ENCODE data around the gene FOXP3. TPM values are rescaled to one million over a fixed set of nuclear protein-coding genes. Genes with fewer than 3 reads are reported as not detected.
"Not testable (repeated sequence)": the region's sequence is repeated elsewhere in the genome, so short reads cannot be mapped to it uniquely, and the experiment has no call there.

The FOXP3 gene
- total RNA-seq, 1 experiment from 2014 or later: 0.26 TPM

GRCh38 chrX:49300703-49301102 is 36.2 kb upstream of the FOXP3 start:
- Histone ChIP-seq H3K36me3 (ENCODE audit: control insufficient read depth, insufficient read depth, low read length) (no peaks in the 10 kb centered on the region), H3K9me3 (ENCODE audit: control insufficient read depth, insufficient read depth, low read depth, low read length) (no peaks in the 10 kb centered on the region), H3K4me3 (ENCODE audit: low read depth in 2 of 2, low read length in 2 of 2) (no peak overlapping the region), H3K27me3 (ENCODE audit: control insufficient read depth, insufficient read depth, low read length) (no peaks in the 10 kb centered on the region), H3K4me1 (ENCODE audit: control insufficient read depth, insufficient read depth, low read length) (no peaks in the 10 kb centered on the region), H3K27ac (ENCODE audit: low read length) (no peak overlapping the region)
- POLR2A ChIA-PET: no interaction called here
- in situ Hi-C loops (cut with HindIII; ENCODE audit: low pct_unique_long_range_greater_than_20kb, low sequenced_read_pairs) (no loop called here), intact Hi-C loops (cut with micrococcal nuclease; ENCODE audit: unreplicated experiment) (no loop called here)
- DNase-seq (ENCODE audit: low read depth, low spot score): no peak
- ATAC-seq: no peak
- no TSS peak for BruUV-seq (replicated peaks)
- CTCF ChIA-PET: interaction anchor here (0.6 kb wide), 1 partner anchor 454 kb away, joined by 9 read pairs; no protein-coding TSS in a partner anchor
- TF ChIP-seq SIN3A (IDR thresholded peaks at IDR 0.05; ENCODE audit: borderline replicate concordance, insufficient read depth, low read depth, low read length) (no peak), CTCF (IDR thresholded peaks at IDR 0.05) (no peak), TCF7L2 (IDR thresholded peaks at IDR 0.05; ENCODE audit: low read depth, low read length) (no peak), POLR2AphosphoS5 (IDR thresholded peaks at IDR 0.05; ENCODE audit: low read depth, low read length) (no peak)
- TF ChIP-seq, protein P1, sequence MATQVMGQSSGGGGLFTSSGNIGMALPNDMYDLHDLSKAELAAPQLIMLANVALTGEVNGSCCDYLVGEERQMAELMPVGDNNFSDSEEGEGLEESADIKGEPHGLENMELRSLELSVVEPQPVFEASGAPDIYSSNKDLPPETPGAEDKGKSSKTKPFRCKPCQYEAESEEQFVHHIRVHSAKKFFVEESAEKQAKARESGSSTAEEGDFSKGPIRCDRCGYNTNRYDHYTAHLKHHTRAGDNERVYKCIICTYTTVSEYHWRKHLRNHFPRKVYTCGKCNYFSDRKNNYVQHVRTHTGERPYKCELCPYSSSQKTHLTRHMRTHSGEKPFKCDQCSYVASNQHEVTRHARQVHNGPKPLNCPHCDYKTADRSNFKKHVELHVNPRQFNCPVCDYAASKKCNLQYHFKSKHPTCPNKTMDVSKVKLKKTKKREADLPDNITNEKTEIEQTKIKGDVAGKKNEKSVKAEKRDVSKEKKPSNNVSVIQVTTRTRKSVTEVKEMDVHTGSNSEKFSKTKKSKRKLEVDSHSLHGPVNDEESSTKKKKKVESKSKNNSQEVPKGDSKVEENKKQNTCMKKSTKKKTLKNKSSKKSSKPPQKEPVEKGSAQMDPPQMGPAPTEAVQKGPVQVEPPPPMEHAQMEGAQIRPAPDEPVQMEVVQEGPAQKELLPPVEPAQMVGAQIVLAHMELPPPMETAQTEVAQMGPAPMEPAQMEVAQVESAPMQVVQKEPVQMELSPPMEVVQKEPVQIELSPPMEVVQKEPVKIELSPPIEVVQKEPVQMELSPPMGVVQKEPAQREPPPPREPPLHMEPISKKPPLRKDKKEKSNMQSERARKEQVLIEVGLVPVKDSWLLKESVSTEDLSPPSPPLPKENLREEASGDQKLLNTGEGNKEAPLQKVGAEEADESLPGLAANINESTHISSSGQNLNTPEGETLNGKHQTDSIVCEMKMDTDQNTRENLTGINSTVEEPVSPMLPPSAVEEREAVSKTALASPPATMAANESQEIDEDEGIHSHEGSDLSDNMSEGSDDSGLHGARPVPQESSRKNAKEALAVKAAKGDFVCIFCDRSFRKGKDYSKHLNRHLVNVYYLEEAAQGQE (IDR thresholded peaks at IDR 0.05; ENCODE audit: insufficient read depth in 1 of 2, low read depth in 2 of 2, low read length in 1 of 2): no peak

DNA sequence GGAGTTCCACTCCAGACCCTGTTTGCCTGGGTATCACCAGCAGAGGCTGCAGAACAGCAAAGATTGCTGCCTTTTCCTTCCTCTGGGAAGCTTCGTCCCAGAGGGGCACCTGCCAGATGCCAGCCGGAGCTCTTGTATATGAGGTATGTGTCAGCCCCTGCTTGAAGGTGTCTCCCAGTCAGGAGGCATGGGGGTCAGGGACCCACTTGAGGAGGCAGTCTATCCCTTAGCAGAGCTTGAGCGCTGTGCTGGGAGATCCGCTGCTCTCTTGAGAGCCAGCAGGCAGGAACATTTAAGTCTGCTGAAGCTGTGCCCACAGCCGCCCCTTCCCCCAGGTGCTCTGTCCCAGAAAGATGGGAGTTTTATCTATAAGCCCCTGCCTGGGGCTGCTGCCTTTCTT is 34.8 kb upstream of the FOXP3 start:
- ATAC-seq; BruUV-seq (replicated peaks); H3K27ac ChIP-seq (ENCODE audit: low read length); H3K36me3 ChIP-seq (ENCODE audit: control insufficient read depth, insufficient read depth, low read length); CTCF ChIA-PET; intact Hi-C loops (cut with micrococcal nuclease; ENCODE audit: unreplicated experiment); DNase-seq (ENCODE audit: low read depth, low spot score); H3K9me3 ChIP-seq (ENCODE audit: control insufficient read depth, insufficient read depth, low read depth, low read length); H3K4me3 ChIP-seq (ENCODE audit: low read depth in 2 of 2, low read length in 2 of 2); POLR2A ChIA-PET; H3K4me1 ChIP-seq (ENCODE audit: control insufficient read depth, insufficient read depth, low read length); H3K27me3 ChIP-seq (ENCODE audit: control insufficient read depth, insufficient read depth, low read length); in situ Hi-C loops (cut with HindIII; ENCODE audit: low pct_unique_long_range_greater_than_20kb, low sequenced_read_pairs): not testable (repeated sequence)

DNA sequence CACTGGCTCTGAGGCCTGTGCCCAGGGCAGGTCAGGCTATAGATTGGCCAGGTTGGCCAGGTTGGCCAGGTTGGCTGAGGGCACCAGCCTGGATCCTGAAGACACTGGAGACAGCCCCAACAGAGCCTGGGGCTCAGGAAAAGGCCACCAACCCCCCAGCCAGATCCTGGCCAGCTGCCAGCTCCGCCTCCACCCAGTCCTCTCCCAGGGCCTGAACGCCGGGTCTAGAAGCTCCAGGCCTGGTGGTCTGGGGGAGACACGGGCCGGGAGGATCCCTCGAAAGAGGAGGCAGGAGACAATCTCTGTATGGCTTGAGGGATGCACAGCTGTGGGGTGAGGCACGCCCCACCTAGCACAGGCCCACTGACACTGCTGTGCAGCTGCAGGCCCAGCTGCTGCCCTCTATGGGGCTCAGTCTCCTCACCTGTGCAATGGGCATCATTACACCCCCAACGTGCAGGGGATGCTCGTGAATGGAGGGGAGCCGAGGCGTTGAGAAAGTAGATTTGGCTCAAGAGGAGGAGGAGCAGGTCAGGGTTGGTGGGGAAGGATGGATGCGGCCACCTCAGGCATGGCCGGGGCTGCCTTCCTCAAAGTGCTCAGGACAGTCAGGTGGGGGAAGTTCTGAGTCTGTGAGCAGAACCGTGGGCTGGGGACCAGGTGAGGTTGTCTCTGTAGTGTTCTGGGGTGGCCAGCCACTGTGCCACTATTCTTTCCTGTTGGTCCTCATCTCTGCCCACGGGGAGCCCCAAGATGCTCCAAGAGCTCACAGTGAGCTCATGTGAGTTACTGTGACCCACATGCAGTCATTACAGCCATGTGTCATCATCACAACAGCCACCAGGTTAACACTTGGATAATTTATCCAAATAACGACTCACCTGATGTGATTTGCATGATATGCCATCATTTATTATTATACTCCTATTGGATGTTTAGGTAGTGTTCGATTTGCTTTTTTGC is 28.2 kb upstream of the FOXP3 start:
- ATAC-seq (peak; percentile 22; the same call in 1 of the 2 replicates), DNase-seq (ENCODE audit: low read depth, low spot score) (no peak)
- CTCF ChIA-PET: interaction anchor here (1.1 kb wide), 1 partner anchor 24 kb away, joined by 3 read pairs; no protein-coding TSS in a partner anchor
- H3K4me3 ChIP-seq (ENCODE audit: low read depth in 2 of 2, low read length in 2 of 2): no peak overlapping the region
- no peak for TF ChIP-seq SIN3A (IDR thresholded peaks at IDR 0.05; ENCODE audit: borderline replicate concordance, insufficient read depth, low read depth, low read length)
- no peak for TF ChIP-seq POLR2AphosphoS5 (IDR thresholded peaks at IDR 0.05; ENCODE audit: low read depth, low read length)
- TF ChIP-seq CTCF (IDR thresholded peaks at IDR 0.05): no peak
- no peak for TF ChIP-seq TCF7L2 (IDR thresholded peaks at IDR 0.05; ENCODE audit: low read depth, low read length)
- intact Hi-C loops (cut with micrococcal nuclease; ENCODE audit: unreplicated experiment) (loop anchor here (1.0 kb wide), 1 partner anchor 462 kb away; no protein-coding TSS in a partner anchor), in situ Hi-C loops (cut with HindIII; ENCODE audit: low pct_unique_long_range_greater_than_20kb, low sequenced_read_pairs) (no loop called here)
- H3K27ac ChIP-seq (ENCODE audit: low read length): no peak overlapping the region
- POLR2A ChIA-PET: no interaction called here
- H3K9me3 ChIP-seq (ENCODE audit: control insufficient read depth, insufficient read depth, low read depth, low read length): no peaks in the 10 kb centered on the region
- H3K4me1 ChIP-seq (ENCODE audit: control insufficient read depth, insufficient read depth, low read length): no peaks in the 10 kb centered on the region
- H3K27me3 ChIP-seq (ENCODE audit: control insufficient read depth, insufficient read depth, low read length): no peaks in the 10 kb centered on the region
- no TSS peak for BruUV-seq (replicated peaks)
- H3K36me3 ChIP-seq (ENCODE audit: control insufficient read depth, insufficient read depth, low read length): no peaks in the 10 kb centered on the region
